RWPE1 (cell line): Measurements from ENCODE around the gene GSG1L.
A peak's percentile ranks its signal among the peaks of the same experiment; 100 is the strongest.

Source experiments
- CTCF ChIA-PET: fragments of 350-600 bp; sonication (Branson Sonifier 250); formaldehyde crosslinking; extraction: SDS; loops from one replicate; lab custom pipeline; 2021; lab: Yijun Ruan, JAX
- POLR2A ChIA-PET: fragments of 400-600 bp; formaldehyde crosslinking; extraction: SDS; loops from one replicate; lab custom pipeline; 2020; ENCODE audit warnings: antibody characterized with exemption; ENCODE audit not compliant: low non-redundant PET; lab: Yijun Ruan, JAX
- DNase-seq: peaks from one replicate; pipeline ENCODE4 v3.0.0; 2012; ENCODE audit warnings: low spot score
- H3K27ac ChIP-seq: fragments of 450-650 bp; 2 replicates; pipeline ENCODE4 v1.5.1; 2017
- CTCF ChIP-seq: fragments of 450-650 bp; conservative IDR thresholded peaks from 2 replicates; pipeline ENCODE4 v1.5.1; 2017; ENCODE audit warnings: low read depth, mild to moderate bottlenecking

Gene GSG1L

GRCh38 chr16:27921134-27921533, 142.4 kb downstream of the GSG1L start:
- ChIA-PET CTCF (interaction anchor here (0.6 kb wide), 1 partner anchor 15 kb away, joined by 4 read pairs; no protein-coding TSS in a partner anchor), POLR2A (no interaction called here)
- DNase-seq: no peak
- no peak for TF ChIP-seq CTCF
- no peak overlapping the region for H3K27ac ChIP-seq

- CTCF ChIA-PET: interaction anchor here (0.6 kb wide), 1 partner anchor 14 kb away, joined by 4 read pairs; no protein-coding TSS in a partner anchor
- 0 out of 2 replicates have a peak, but pooled peaks have one; percentile 11 for TF ChIP-seq CTCF
These were observed 143.1 kb downstream of the GSG1L start for GRCh38 chr16:27920391-27920891.

GRCh38 chr16:27918755-27919154, 144.8 kb downstream of the GSG1L start:
- no peak overlapping the region for H3K27ac ChIP-seq
- DNase-seq: no peak
- no peak for TF ChIP-seq CTCF
- POLR2A ChIA-PET: no interaction called here
- CTCF ChIA-PET: no interaction called here

More at GRCh38 chr16:27920391-27920891, 143.1 kb downstream of the GSG1L start:
- POLR2A ChIA-PET: no interaction called here
- DNase-seq: peak; percentile 58
- H3K27ac ChIP-seq: no peak overlapping the region

- POLR2A ChIA-PET: no interaction called here
- no peak for TF ChIP-seq CTCF
- CTCF ChIA-PET: no interaction called here
- no peak overlapping the region for H3K27ac ChIP-seq
- no peak for DNase-seq
These were observed 145.6 kb downstream of the GSG1L start for GRCh38 chr16:27917949-27918348.

- TF ChIP-seq CTCF: no peak
- POLR2A ChIA-PET: no interaction called here
- CTCF ChIA-PET: no interaction called here
- DNase-seq: no peak
- H3K27ac ChIP-seq: no peak overlapping the region
These were observed 152.0 kb downstream of the GSG1L start for GRCh38 chr16:27911486-27911885.

GRCh38 chr16:27907457-27907972, 156.0 kb downstream of the GSG1L start:
- DNase-seq: no peak
- CTCF ChIA-PET: interaction anchor here (0.5 kb wide), 1 partner anchor 65 kb away, joined by 4 read pairs; no protein-coding TSS in a partner anchor
- no peak for TF ChIP-seq CTCF
- no peak overlapping the region for H3K27ac ChIP-seq
- POLR2A ChIA-PET: no interaction called here
